ENCODE data around the gene C17orf107. TPM values are rescaled to one million over a fixed set of nuclear protein-coding genes. Genes with fewer than 3 reads are reported as not detected.

C17orf107 gene
- total RNA-seq, 2 donors from 2014 or later: 5.2 to 11.9 TPM

DNA sequence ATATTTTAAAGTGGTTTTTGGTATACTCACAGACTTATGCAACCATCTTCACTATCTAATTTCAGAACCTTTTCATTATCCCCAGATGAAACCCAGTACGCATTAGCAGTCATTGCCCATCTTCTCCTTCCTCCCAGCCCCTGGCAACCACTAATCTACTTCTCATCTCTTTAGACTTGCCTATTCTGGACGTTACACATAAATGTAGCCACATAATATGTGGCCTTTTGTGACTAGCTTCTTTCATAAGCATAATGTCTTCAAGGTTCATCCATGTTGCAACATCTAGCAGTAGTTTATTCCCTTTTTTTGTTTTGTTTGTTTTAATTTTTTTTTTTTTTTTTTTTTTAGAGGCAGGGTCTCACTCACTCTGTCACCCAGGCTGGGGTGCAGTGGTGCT, 28.5 kb upstream of the C17orf107 start:
- intact Hi-C loops (cut with DNase I): no loop called here
- peaks cover 0 to 4% of the 10 kb centered on the region in 2 donors for H3K36me3 ChIP-seq (replicated peaks in 1 of 2; ENCODE audit: insufficient read depth in 1 of 2, low read depth in 2 of 2)
- ATAC-seq: no peak
- H3K4me3 ChIP-seq: no peak overlapping the region
- WGBS, 2 donors: 82 to 89% methylated on average over 2 of the region's 2 CpGs
- no peak overlapping the region for H3K27ac ChIP-seq
- H3K27me3 ChIP-seq: no peaks in the 10 kb centered on the region
- no peak for TF ChIP-seq POLR2A (IDR thresholded peaks at IDR 0.05)
- TF ChIP-seq, protein P1, sequence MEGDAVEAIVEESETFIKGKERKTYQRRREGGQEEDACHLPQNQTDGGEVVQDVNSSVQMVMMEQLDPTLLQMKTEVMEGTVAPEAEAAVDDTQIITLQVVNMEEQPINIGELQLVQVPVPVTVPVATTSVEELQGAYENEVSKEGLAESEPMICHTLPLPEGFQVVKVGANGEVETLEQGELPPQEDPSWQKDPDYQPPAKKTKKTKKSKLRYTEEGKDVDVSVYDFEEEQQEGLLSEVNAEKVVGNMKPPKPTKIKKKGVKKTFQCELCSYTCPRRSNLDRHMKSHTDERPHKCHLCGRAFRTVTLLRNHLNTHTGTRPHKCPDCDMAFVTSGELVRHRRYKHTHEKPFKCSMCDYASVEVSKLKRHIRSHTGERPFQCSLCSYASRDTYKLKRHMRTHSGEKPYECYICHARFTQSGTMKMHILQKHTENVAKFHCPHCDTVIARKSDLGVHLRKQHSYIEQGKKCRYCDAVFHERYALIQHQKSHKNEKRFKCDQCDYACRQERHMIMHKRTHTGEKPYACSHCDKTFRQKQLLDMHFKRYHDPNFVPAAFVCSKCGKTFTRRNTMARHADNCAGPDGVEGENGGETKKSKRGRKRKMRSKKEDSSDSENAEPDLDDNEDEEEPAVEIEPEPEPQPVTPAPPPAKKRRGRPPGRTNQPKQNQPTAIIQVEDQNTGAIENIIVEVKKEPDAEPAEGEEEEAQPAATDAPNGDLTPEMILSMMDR (IDR thresholded peaks at IDR 0.05): no peak
- no peaks in the 10 kb centered on the region for H3K9me3 ChIP-seq
- DNase-seq: no peak
- no peaks in the 10 kb centered on the region for H3K4me1 ChIP-seq

DNA sequence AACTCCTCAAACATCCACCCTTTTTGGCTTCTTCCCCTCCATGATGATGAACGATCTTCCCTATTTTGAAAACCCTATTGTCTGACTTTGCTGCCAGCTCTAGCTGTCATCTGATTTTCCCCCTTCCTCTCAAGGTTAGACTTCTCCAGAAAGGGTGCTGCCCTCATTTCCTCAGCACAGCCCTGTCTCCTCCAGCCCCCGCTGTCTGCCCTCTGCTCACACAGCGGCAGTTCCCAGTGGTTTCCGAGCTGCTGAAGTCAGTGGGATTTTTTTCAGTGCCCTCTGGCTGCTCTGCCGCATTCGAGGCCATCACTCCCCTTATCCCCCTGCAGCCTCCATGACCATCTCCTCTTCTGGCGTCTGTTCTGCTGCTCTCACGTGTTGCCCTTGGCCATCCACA, 26.6 kb upstream of the C17orf107 start:
- DNase-seq (peak in 1 of 4 donors; percentile 48), ATAC-seq (no peak)
- H3K4me3 ChIP-seq: no peak overlapping the region
- H3K27me3 ChIP-seq: no peaks in the 10 kb centered on the region
- H3K36me3 ChIP-seq (replicated peaks in 1 of 2; ENCODE audit: insufficient read depth in 1 of 2, low read depth in 2 of 2): peaks cover 0 to 4% of the 10 kb centered on the region in 2 donors
- no peaks in the 10 kb centered on the region for H3K9me3 ChIP-seq
- no peaks in the 10 kb centered on the region for H3K4me1 ChIP-seq
- no peak overlapping the region for H3K27ac ChIP-seq
- WGBS, 2 donors: 64 to 75% methylated on average over 8 of the region's 8 CpGs
- TF ChIP-seq, protein P1 (IDR thresholded peaks at IDR 0.05): no peak
- TF ChIP-seq POLR2A (IDR thresholded peaks at IDR 0.05): no peak
- intact Hi-C loops (cut with DNase I): no loop called here

DNA sequence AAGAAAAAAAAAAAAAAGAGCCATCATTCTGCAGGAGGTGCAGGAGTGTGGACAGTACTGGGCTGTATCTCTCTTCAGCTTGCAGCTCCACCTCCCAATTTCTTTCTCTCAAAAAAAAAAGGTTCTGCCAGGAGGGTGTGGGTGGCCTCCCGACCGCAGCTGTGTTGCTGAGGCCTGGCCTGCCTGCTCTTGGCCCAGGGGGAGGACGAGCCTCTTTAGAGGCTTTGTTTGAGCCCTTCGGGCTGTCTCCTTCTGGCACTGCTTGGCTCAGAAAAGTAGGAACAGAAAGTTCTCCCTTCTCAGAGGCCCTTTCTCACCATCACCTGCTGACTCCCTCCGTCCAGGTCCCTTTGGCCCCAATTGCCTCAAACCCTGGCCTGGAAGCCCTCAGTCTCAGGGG, 22.2 kb upstream of the C17orf107 start:
- H3K4me1 ChIP-seq: no peaks in the 10 kb centered on the region
- no peaks in the 10 kb centered on the region for H3K27me3 ChIP-seq
- 88% methylated on average over 4 to 5 of the region's 5 CpGs for WGBS, 2 donors
- H3K9me3 ChIP-seq: no peaks in the 10 kb centered on the region
- intact Hi-C loops (cut with DNase I): no loop called here
- ATAC-seq (no peak), DNase-seq (peak in 1 of 4 donors; percentile 17)
- no peak overlapping the region for H3K4me3 ChIP-seq
- H3K36me3 ChIP-seq (replicated peaks in 1 of 2; ENCODE audit: insufficient read depth in 1 of 2, low read depth in 2 of 2): peaks cover 0 to 3% of the 10 kb centered on the region in 2 donors
- H3K27ac ChIP-seq: no peak overlapping the region
- no peak for TF ChIP-seq POLR2A (IDR thresholded peaks at IDR 0.05)
- TF ChIP-seq, protein P1 (IDR thresholded peaks at IDR 0.05): no peak

DNA sequence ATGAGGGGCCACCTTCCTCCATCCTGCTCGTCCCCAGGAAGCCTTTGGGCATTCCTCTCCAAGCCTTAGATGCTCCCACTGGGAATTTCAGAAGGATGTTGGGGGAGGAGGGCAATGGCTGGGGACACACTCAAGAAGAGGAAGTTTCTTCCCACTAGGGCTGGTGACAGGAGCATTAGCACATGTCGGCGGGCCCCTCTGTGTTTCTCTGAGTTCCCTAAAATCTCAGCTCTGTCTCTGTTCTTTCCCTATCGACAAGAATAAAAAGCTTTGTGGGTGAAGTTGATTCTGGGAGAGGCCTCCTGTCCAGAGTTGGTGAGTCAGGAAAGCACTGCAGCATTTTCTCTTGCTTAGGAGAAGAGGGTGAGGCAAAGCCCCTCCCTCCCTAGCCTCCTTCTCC, 19.7 kb upstream of the C17orf107 start:
- H3K9me3 ChIP-seq: no peaks in the 10 kb centered on the region
- no peaks in the 10 kb centered on the region for H3K27me3 ChIP-seq
- no peak overlapping the region for H3K27ac ChIP-seq
- no peak for ATAC-seq
- TF ChIP-seq, protein P1 (IDR thresholded peaks at IDR 0.05): no peak
- no peak for TF ChIP-seq POLR2A (IDR thresholded peaks at IDR 0.05)
- peaks cover 0 to 4% of the 10 kb centered on the region in 2 donors for H3K36me3 ChIP-seq (replicated peaks in 1 of 2; ENCODE audit: insufficient read depth in 1 of 2, low read depth in 2 of 2)
- H3K4me3 ChIP-seq: no peak overlapping the region
- intact Hi-C loops (cut with DNase I): no loop called here
- peak in 1 of 4 donors; percentile 21 for DNase-seq
- 72 to 84% methylated on average over 4 of the region's 4 CpGs for WGBS, 2 donors
- H3K4me1 ChIP-seq: no peaks in the 10 kb centered on the region

DNA sequence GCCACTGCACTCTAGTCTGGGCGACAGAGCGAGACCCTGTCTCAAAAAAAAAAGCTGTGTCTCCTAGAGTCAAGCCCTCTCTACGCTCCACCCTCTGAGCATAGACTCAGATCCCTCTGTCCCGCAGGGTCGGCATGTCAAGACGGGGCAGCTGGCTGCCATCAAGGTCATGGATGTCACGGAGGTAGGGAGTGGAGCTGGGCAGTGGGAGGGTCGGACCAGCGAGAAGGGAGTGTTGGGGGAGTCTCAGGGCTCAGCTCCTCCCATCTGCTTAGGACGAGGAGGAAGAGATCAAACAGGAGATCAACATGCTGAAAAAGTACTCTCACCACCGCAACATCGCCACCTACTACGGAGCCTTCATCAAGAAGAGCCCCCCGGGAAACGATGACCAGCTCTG, 18.5 kb upstream of the C17orf107 start:
- 83 to 92% methylated on average over 12 to 15 of the region's 15 CpGs for WGBS, 2 donors
- no peak overlapping the region for H3K27ac ChIP-seq
- peaks cover 0 to 10% of the 10 kb centered on the region in 2 donors for H3K36me3 ChIP-seq (replicated peaks in 1 of 2; ENCODE audit: insufficient read depth in 1 of 2, low read depth in 2 of 2)
- no peak overlapping the region for H3K4me3 ChIP-seq
- intact Hi-C loops (cut with DNase I): no loop called here
- ATAC-seq: no peak
- DNase-seq: no peak
- no peaks in the 10 kb centered on the region for H3K9me3 ChIP-seq
- no peak for TF ChIP-seq POLR2A (IDR thresholded peaks at IDR 0.05)
- TF ChIP-seq, protein P1 (IDR thresholded peaks at IDR 0.05): no peak
- H3K4me1 ChIP-seq: no peaks in the 10 kb centered on the region
- no peaks in the 10 kb centered on the region for H3K27me3 ChIP-seq

All from body of pancreas (tissue), 4 donors.